Measurements from ENCODE around the gene CACNA1C. TPM values are rescaled to one million over a fixed set of nuclear protein-coding genes. Genes with fewer than 3 reads are reported as not detected.

CACNA1C gene
- total RNA-seq, 8 experiments from 2014 or later = 0.97 to 36.4 (median 5.1) TPM

DNA sequence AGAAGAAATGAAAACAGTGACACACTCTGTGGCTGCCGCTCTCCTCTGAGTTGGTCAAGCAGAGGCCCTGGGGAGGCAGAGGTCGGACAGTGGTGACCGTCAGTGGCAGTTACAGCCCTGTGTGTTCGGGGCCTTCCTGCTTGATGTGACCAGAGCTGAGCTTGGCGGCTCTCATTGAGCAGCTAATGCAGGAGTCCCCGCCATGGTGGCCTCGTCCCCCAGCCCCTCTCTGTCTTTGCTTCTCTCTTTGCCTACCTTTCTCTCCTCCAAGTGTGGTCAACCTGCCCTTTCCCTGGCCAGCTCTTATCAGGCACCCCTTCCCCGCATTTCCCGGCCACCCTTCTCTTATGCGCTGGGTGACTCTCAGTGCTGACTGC is 362.8 kb downstream of the CACNA1C start:
- in situ Hi-C loops (cut with MboI; ENCODE audit: low pct_unique_long_range_greater_than_20kb in 2 of 9, low sequenced_read_pairs in 9 of 9, unreplicated experiment in 9 of 9) = no loop called here
- no peak for ATAC-seq (replicated peaks in 6 of 8)
- WGBS, 10 experiments = 64 to 90% (median 73%) methylated on average over 1 to 8 of the region's 10 CpGs; no CpG with 5 or more reads in 4 of the 10 experiments
- no peak overlapping the region for H3K4me3 ChIP-seq
- no peak overlapping the region for H3K27ac ChIP-seq
- H3K4me1 ChIP-seq (replicated peaks in 1 of 2) = no peaks in the 10 kb centered on the region

GRCh38 chr12:2416158-2416557 is 363.4 kb downstream of the CACNA1C start:
- Histone ChIP-seq H3K27ac (no peak overlapping the region), H3K4me1 (replicated peaks in 1 of 2) (no peaks in the 10 kb centered on the region), H3K4me3 (no peak overlapping the region)
- no peak for ATAC-seq (replicated peaks in 6 of 8)
- 55 to 100% (median 80%) methylated on average over 1 to 8 of the region's 8 CpGs for WGBS, 10 experiments
- in situ Hi-C loops (cut with MboI; ENCODE audit: low pct_unique_long_range_greater_than_20kb in 2 of 9, low sequenced_read_pairs in 9 of 9, unreplicated experiment in 9 of 9) = no loop called here

- in situ Hi-C loops (cut with MboI; ENCODE audit: low pct_unique_long_range_greater_than_20kb in 2 of 9, low sequenced_read_pairs in 9 of 9, unreplicated experiment in 9 of 9) = no loop called here
Observed at GRCh38 chr12:2417481-2418160, 364.8 kb downstream of the CACNA1C start.

DNA sequence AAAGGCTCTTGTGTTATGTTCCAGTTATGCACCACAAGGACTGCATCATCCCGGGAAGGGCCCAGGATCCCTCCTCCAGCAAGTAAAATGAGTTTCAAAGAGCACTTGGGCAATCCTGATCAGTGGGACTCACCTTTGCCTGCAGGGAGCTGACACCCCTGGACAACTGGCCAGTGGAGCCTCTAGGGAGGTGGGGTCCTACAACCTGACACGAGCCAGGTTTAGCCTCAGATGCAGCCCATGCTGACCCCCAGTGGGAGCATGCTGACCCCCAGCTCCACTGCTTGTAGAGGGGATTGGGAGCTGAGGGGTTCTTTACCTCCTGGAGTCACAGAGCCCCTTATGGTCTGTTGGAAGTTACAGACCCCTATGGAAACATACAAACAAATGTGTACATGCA is 365.8 kb downstream of the CACNA1C start:
- no peaks in the 10 kb centered on the region for H3K4me1 ChIP-seq (replicated peaks in 1 of 2)
- WGBS, 10 experiments = 20 to 83% (median 67%) methylated on average over 1 to 2 of the region's 2 CpGs; no CpG with 5 or more reads in 6 of the 10 experiments
- no peak for ATAC-seq (replicated peaks in 6 of 8)
- in situ Hi-C loops (cut with MboI; ENCODE audit: low pct_unique_long_range_greater_than_20kb in 2 of 9, low sequenced_read_pairs in 9 of 9, unreplicated experiment in 9 of 9) = no loop called here
- H3K27ac ChIP-seq = no peak overlapping the region
- H3K4me3 ChIP-seq = no peak overlapping the region

More at GRCh38 chr12:2417481-2418160, 364.8 kb downstream of the CACNA1C start:
- Histone ChIP-seq H3K27ac (no peak overlapping the region), H3K4me3 (no peak overlapping the region), H3K4me1 (replicated peaks in 1 of 2) (no peaks in the 10 kb centered on the region)
- no peak for ATAC-seq (replicated peaks in 6 of 8)
- WGBS, 10 experiments = 64 to 100% (median 80%) methylated on average over 2 to 7 of the region's 10 CpGs; no CpG with 5 or more reads in 4 of the 10 experiments

DNA sequence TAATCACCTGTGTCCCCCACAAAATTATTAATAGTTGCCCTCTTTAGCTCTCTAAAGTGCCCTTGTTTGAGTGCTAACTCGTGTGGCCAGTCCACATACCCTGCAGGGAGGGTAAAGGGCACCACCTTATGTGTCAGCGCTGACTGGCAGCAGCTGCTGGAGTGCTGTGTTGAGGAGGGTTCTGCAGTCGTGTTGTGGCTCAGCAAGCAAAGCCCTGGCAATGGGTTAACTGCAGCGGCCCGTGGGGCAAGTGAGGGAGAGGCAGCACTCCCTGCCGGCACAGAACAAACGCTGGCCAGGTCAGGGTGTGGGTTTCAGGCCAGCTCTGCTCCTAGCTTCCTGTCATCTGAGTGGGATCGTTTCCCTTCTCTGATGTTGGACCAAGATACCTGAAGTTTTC is 369.8 kb downstream of the CACNA1C start:
- Histone ChIP-seq H3K4me3 (no peak overlapping the region), H3K4me1 (replicated peaks in 1 of 2) (no peaks in the 10 kb centered on the region), H3K27ac (no peak overlapping the region)
- 38 to 67% (median 53%) methylated on average over 1 to 5 of the region's 8 CpGs; no CpG with 5 or more reads in 5 of the 10 experiments for WGBS, 10 experiments
- in situ Hi-C loops (cut with MboI; ENCODE audit: low pct_unique_long_range_greater_than_20kb in 2 of 9, low sequenced_read_pairs in 9 of 9, unreplicated experiment in 9 of 9) = no loop called here
- ATAC-seq (replicated peaks in 6 of 8) = no peak

GRCh38 chr12:2429032-2429431 is 376.2 kb downstream of the CACNA1C start:
- H3K27ac ChIP-seq = no peak overlapping the region
- no peaks in the 10 kb centered on the region for H3K4me1 ChIP-seq (replicated peaks in 1 of 2)
- ATAC-seq (replicated peaks in 6 of 8) = peak in 1 of 8 experiments; percentile 84
- in situ Hi-C loops (cut with MboI; ENCODE audit: low pct_unique_long_range_greater_than_20kb in 2 of 9, low sequenced_read_pairs in 9 of 9, unreplicated experiment in 9 of 9) = no loop called here
- H3K4me3 ChIP-seq = no peak overlapping the region
- 33 to 88% (median 53%) methylated on average over 1 to 4 of the region's 4 CpGs; no CpG with 5 or more reads in 4 of the 10 experiments for WGBS, 10 experiments

GRCh38 chr12:2431810-2432209 is 379.0 kb downstream of the CACNA1C start:
- no peaks in the 10 kb centered on the region for H3K4me1 ChIP-seq (replicated peaks in 1 of 2)
- no peak overlapping the region for H3K27ac ChIP-seq
- in situ Hi-C loops (cut with MboI; ENCODE audit: low pct_unique_long_range_greater_than_20kb in 2 of 9, low sequenced_read_pairs in 9 of 9, unreplicated experiment in 9 of 9) = no loop called here
- no peak for ATAC-seq (replicated peaks in 6 of 8)
- WGBS, 10 experiments = 0 to 78% (median 0%) methylated on average over 1 of the region's 1 CpG; no CpG with 5 or more reads in 5 of the 10 experiments
- H3K4me3 ChIP-seq = no peak overlapping the region

DNA sequence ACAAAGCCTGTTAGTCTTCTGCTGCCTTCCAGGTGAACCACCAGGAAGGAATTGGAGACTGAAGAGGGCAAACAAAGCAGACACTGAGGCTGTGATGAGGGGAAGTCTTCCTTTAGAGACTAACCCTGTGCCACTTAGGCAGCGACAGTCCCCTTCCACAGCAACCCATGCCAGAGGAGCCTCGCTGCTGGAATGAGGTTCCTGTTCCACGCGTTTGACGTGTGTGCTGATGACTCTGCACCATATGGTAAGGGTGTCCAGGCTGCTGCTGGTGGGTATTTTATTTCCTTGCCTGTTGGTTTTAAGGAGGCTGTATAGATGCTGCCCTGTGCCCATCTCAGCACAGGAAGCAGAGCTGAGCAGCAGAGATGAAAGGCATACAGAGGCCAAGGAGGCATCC is 380.1 kb downstream of the CACNA1C start:
- ATAC-seq (replicated peaks in 6 of 8) = no peak
- H3K4me1 ChIP-seq (replicated peaks in 1 of 2) = no peaks in the 10 kb centered on the region
- no peak overlapping the region for H3K27ac ChIP-seq
- H3K4me3 ChIP-seq = no peak overlapping the region
- 56 to 91% (median 78%) methylated on average over 1 to 4 of the region's 5 CpGs; no CpG with 5 or more reads in 6 of the 10 experiments for WGBS, 10 experiments
- in situ Hi-C loops (cut with MboI; ENCODE audit: low pct_unique_long_range_greater_than_20kb in 2 of 9, low sequenced_read_pairs in 9 of 9, unreplicated experiment in 9 of 9) = no loop called here

- Histone ChIP-seq H3K27ac (no peak overlapping the region), H3K4me3 (no peak overlapping the region), H3K4me1 (replicated peaks in 1 of 2) (no peaks in the 10 kb centered on the region)
- in situ Hi-C loops (cut with MboI; ENCODE audit: low pct_unique_long_range_greater_than_20kb in 2 of 9, low sequenced_read_pairs in 9 of 9, unreplicated experiment in 9 of 9) = no loop called here
- WGBS, 10 experiments = 50 to 91% (median 80%) methylated on average over 2 to 6 of the region's 11 CpGs; no CpG with 5 or more reads in 5 of the 10 experiments
- ATAC-seq (replicated peaks in 6 of 8) = no peak
Observed at GRCh38 chr12:2435511-2435910, 382.7 kb downstream of the CACNA1C start.

DNA sequence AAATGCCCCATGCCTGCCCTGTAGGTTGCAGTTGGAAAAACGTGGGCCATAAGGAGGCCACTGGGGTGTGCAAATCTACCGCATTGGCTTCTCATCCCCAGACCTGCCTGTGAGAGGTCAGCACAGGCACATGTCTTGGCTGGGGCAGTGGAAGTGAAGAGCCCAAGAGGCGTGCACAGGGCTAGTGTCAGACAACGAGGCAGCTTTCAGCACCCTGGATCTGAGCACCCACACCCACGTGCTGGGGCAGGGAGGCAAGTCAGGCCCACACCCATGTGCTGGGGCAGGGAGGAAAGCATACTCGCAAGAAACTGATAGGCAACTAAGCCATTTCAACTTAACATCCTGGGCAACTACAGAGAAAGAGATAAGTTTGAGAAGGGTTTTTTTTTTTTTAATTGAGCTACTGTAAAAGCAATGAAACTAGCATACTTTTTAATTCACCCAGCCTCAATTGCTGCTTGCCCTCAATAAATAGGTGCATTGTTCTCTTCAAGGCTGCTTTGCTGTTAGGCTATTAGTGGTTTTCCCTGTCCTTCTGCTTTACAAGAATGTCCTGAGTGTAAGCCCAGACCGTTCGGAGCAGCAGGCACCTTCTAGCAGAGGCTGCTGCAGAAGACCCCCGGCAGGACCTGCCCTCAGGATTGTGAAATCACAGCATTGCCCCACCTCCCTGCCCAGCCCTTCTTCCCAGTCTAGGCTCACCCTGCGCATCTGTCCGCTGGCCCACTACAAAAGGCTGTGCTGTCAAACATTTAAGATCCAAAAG is 386.7 kb downstream of the CACNA1C start:
- ATAC-seq (replicated peaks in 6 of 8) = peak in 3 of 8 experiments; percentile 35 to 72 (median 50)
- Histone ChIP-seq H3K4me3 (no peak overlapping the region), H3K27ac (no peak overlapping the region), H3K4me1 (replicated peaks in 1 of 2) (peaks cover 0 to 8% of the 10 kb centered on the region in 2 donors)
- WGBS, 10 experiments = 47 to 100% (median 74%) methylated on average over 1 to 5 of the region's 11 CpGs; no CpG with 5 or more reads in 1 of the 10 experiments
- in situ Hi-C loops (cut with MboI; ENCODE audit: low pct_unique_long_range_greater_than_20kb in 2 of 9, low sequenced_read_pairs in 9 of 9, unreplicated experiment in 9 of 9) = no loop called here

DNA sequence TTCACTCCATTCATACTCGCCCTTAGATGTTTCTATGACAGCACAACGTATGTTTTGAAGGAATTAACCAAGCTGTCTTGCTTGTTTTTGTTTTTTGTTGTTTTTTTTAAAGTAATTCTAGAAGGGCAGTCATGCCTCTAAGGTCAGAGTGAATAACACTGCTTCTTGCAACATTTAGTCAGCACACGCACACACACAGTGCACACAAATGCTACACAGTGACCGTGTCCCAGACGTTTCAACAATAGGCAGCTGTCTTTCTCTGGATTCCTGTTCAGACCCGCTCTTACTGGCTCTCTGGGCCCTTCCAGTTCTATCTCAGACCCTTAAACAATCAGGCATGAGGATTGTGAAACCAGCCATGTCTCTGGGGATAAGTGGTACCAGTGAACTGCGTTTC is 391.0 kb downstream of the CACNA1C start:
- ATAC-seq (replicated peaks in 6 of 8) = peak in 2 of 8 experiments; percentile 29 to 83

DNA sequence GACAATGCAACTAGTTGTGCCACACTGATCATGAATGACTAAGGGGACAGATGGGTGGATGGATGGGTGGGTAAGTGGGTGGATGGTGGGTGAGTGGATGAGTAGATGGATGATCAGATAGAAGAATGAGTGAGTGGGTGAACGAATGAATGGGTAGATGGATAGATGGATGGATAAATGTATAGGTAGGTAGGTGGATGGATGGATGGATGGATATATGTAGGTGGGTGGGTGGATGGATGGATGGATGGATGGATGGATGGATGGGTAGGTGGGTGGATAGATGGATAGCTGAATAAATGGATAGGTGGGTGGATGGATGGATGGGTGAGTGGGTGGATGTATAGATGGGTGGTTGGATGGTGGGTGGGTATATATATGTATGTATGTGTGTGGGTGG is 393.2 kb downstream of the CACNA1C start:
- 14 to 100% (median 60%) methylated on average over 1 of the region's 1 CpG; no CpG with 5 or more reads in 7 of the 10 experiments for WGBS, 10 experiments
- Histone ChIP-seq H3K4me1 (replicated peaks in 1 of 2) (peaks cover 0 to 8% of the 10 kb centered on the region in 2 donors), H3K27ac (no peak overlapping the region), H3K4me3 (no peak overlapping the region)
- in situ Hi-C loops (cut with MboI; ENCODE audit: low pct_unique_long_range_greater_than_20kb in 2 of 9, low sequenced_read_pairs in 9 of 9, unreplicated experiment in 9 of 9) = no loop called here
- no peak for ATAC-seq (replicated peaks in 6 of 8)

More for the DNA sequence above, 391.0 kb downstream of the CACNA1C start:
- no peak overlapping the region for H3K27ac ChIP-seq
- in situ Hi-C loops (cut with MboI; ENCODE audit: low pct_unique_long_range_greater_than_20kb in 2 of 9, low sequenced_read_pairs in 9 of 9, unreplicated experiment in 9 of 9) = no loop called here
- H3K4me1 ChIP-seq (replicated peaks in 1 of 2) = peaks cover 0 to 8% of the 10 kb centered on the region in 2 donors
- WGBS, 10 experiments = 31 to 83% (median 58%) methylated on average over 2 to 6 of the region's 7 CpGs; no CpG with 5 or more reads in 1 of the 10 experiments
- H3K4me3 ChIP-seq = no peak overlapping the region

DNA sequence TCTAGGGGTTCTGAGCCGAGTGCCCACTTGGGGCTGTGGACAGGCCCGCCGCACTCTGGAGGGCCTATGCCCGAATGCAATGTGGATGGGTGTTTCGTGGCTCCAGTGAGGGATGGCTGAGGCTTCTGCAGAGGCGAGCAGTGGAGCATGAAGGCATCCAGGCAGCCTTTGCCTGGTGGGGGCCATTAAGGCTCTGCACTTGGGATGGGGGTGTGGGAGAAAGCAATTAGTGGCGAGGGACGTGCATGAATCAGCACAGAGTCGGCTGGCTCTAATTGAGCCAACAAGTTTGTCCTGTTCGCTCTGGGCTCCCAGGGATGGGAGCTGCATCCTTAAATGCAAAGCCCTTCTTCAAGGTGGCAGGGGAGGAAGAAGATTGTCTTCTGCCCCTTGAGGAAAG is 395.1 kb downstream of the CACNA1C start:
- H3K4me3 ChIP-seq = no peak overlapping the region
- no peak for ATAC-seq (replicated peaks in 6 of 8)
- peaks cover 0 to 8% of the 10 kb centered on the region in 2 donors for H3K4me1 ChIP-seq (replicated peaks in 1 of 2)
- in situ Hi-C loops (cut with MboI; ENCODE audit: low pct_unique_long_range_greater_than_20kb in 2 of 9, low sequenced_read_pairs in 9 of 9, unreplicated experiment in 9 of 9) = no loop called here
- no peak overlapping the region for H3K27ac ChIP-seq
- WGBS, 10 experiments = 73 to 90% (median 89%) methylated on average over 2 to 7 of the region's 10 CpGs; no CpG with 5 or more reads in 7 of the 10 experiments
